Measurements from ENCODE around the gene PLA2G4D.

Gene PLA2G4D

DNA sequence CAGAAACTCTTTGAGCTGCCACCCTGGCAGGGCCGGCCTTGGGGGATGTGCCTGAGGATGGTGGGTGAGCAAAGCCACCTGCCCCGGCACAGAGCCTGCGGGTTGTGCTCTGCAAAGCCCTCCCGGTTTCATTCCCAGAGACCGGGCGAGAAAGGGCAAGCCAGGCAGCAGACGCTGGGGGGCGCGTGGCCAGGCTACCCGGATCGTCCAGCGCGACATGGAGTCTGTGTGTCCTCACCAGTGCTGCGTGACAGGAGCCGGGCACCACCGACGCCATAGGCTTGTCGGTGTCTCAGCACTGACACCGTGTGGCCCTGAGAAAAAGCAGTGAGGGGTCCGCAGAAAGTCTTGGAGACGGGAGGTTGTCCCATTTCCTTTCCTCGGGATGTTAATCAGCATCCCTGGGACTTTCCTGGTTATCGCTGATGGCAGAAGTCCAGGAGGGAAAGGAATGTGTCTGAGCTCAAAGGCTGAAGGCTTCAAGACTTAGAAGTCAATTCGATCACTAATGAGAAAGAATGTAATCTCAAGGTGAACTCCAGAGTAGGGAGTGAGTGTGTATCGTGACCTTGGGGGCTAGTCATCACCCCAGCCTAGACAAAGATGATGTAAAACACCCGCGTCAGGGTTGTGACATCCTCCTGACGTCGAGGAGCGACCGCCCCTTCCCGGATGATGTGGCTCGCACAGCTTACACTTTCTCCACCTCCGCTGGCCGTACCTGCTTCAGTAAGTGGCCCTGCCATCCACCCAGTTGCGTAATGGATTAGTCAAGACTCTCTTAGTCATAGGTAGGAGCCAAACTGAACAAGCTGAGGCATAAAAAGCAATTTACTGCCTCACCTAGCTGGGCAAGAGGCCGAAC is 37.2 kb downstream of the PLA2G4D start:
- H3K79me2 ChIP-seq (ENCODE audit: insufficient read depth, low read length): no peaks in the 10 kb centered on the region
- no peak overlapping the region for H3K4me2 ChIP-seq (ENCODE audit: low read depth, low read length, poor library complexity, severe bottlenecking)
- H3K9me2 ChIP-seq (replicated peaks; ENCODE audit: insufficient read depth, low read length): no peaks in the 10 kb centered on the region
- H2AFZ ChIP-seq (ENCODE audit: low read depth, low read length, severe bottlenecking): no peak overlapping the region
- H4K20me1 ChIP-seq (ENCODE audit: low read depth, low read length): no peaks in the 10 kb centered on the region
- H3K27ac ChIP-seq (ENCODE audit: low read depth, low read length): no peak overlapping the region
- TF ChIP-seq, protein P1, sequence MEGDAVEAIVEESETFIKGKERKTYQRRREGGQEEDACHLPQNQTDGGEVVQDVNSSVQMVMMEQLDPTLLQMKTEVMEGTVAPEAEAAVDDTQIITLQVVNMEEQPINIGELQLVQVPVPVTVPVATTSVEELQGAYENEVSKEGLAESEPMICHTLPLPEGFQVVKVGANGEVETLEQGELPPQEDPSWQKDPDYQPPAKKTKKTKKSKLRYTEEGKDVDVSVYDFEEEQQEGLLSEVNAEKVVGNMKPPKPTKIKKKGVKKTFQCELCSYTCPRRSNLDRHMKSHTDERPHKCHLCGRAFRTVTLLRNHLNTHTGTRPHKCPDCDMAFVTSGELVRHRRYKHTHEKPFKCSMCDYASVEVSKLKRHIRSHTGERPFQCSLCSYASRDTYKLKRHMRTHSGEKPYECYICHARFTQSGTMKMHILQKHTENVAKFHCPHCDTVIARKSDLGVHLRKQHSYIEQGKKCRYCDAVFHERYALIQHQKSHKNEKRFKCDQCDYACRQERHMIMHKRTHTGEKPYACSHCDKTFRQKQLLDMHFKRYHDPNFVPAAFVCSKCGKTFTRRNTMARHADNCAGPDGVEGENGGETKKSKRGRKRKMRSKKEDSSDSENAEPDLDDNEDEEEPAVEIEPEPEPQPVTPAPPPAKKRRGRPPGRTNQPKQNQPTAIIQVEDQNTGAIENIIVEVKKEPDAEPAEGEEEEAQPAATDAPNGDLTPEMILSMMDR (IDR thresholded peaks at IDR 0.05; ENCODE audit: insufficient read depth, low read length, poor library complexity, severe bottlenecking): no peak
- no peak for TF ChIP-seq EZH2phosphoT487 (conservative IDR thresholded peaks at IDR 0.05; ENCODE audit: low read length)
- H3K36me3 ChIP-seq (ENCODE audit: low read length): no peaks in the 10 kb centered on the region
- no peak overlapping the region for H3K9ac ChIP-seq (ENCODE audit: low read length)
- H3K9me3 ChIP-seq (ENCODE audit: insufficient read depth, low read length): no peaks in the 10 kb centered on the region
- H3F3A ChIP-seq (ENCODE audit: insufficient read depth): no peaks in the 10 kb centered on the region
- no peak overlapping the region for H3K4me3 ChIP-seq (ENCODE audit: insufficient read depth, low read length, poor library complexity, severe bottlenecking)
- H3K27me3 ChIP-seq (ENCODE audit: low read length): no peaks in the 10 kb centered on the region

GRCh38 chr15:42053914-42054313 is 40.4 kb downstream of the PLA2G4D start:
- no peak overlapping the region for H3K4me3 ChIP-seq (ENCODE audit: insufficient read depth, low read length, poor library complexity, severe bottlenecking)
- TF ChIP-seq, protein P1 (IDR thresholded peaks at IDR 0.05; ENCODE audit: insufficient read depth, low read length, poor library complexity, severe bottlenecking): no peak
- TF ChIP-seq EZH2phosphoT487 (conservative IDR thresholded peaks at IDR 0.05; ENCODE audit: low read length): no peak
- no peak overlapping the region for H3K4me2 ChIP-seq (ENCODE audit: low read depth, low read length, poor library complexity, severe bottlenecking)
- no peak overlapping the region for H2AFZ ChIP-seq (ENCODE audit: low read depth, low read length, severe bottlenecking)
- no peaks in the 10 kb centered on the region for H3K79me2 ChIP-seq (ENCODE audit: insufficient read depth, low read length)
- no peaks in the 10 kb centered on the region for H4K20me1 ChIP-seq (ENCODE audit: low read depth, low read length)
- no peaks in the 10 kb centered on the region for H3K9me3 ChIP-seq (ENCODE audit: insufficient read depth, low read length)
- no peaks in the 10 kb centered on the region for H3K9me2 ChIP-seq (replicated peaks; ENCODE audit: insufficient read depth, low read length)
- H3F3A ChIP-seq (ENCODE audit: insufficient read depth): no peaks in the 10 kb centered on the region
- no peaks in the 10 kb centered on the region for H3K36me3 ChIP-seq (ENCODE audit: low read length)
- no peak overlapping the region for H3K9ac ChIP-seq (ENCODE audit: low read length)
- no peak overlapping the region for H3K27ac ChIP-seq (ENCODE audit: low read depth, low read length)
- no peaks in the 10 kb centered on the region for H3K27me3 ChIP-seq (ENCODE audit: low read length)

GRCh38 chr15:42053010-42053409 is 41.4 kb downstream of the PLA2G4D start:
- TF ChIP-seq EZH2phosphoT487 (conservative IDR thresholded peaks at IDR 0.05; ENCODE audit: low read length): no peak
- TF ChIP-seq, protein P1 (IDR thresholded peaks at IDR 0.05; ENCODE audit: insufficient read depth, low read length, poor library complexity, severe bottlenecking): no peak
- no peaks in the 10 kb centered on the region for H4K20me1 ChIP-seq (ENCODE audit: low read depth, low read length)
- H3K9ac ChIP-seq (ENCODE audit: low read length): no peak overlapping the region
- no peak overlapping the region for H2AFZ ChIP-seq (ENCODE audit: low read depth, low read length, severe bottlenecking)
- H3K36me3 ChIP-seq (ENCODE audit: low read length): no peaks in the 10 kb centered on the region
- H3K27me3 ChIP-seq (ENCODE audit: low read length): no peaks in the 10 kb centered on the region
- H3K27ac ChIP-seq (ENCODE audit: low read depth, low read length): no peak overlapping the region
- no peak overlapping the region for H3K4me2 ChIP-seq (ENCODE audit: low read depth, low read length, poor library complexity, severe bottlenecking)
- H3K9me2 ChIP-seq (replicated peaks; ENCODE audit: insufficient read depth, low read length): no peaks in the 10 kb centered on the region
- H3K4me3 ChIP-seq (ENCODE audit: insufficient read depth, low read length, poor library complexity, severe bottlenecking): no peak overlapping the region
- H3K79me2 ChIP-seq (ENCODE audit: insufficient read depth, low read length): no peaks in the 10 kb centered on the region
- no peaks in the 10 kb centered on the region for H3K9me3 ChIP-seq (ENCODE audit: insufficient read depth, low read length)
- H3F3A ChIP-seq (ENCODE audit: insufficient read depth): no peaks in the 10 kb centered on the region
